ENCODE results near the gene SEMA6A.
"Not testable (repeated sequence)": the region's sequence is repeated elsewhere in the genome, so short reads cannot be mapped to it uniquely, and the experiment has no call there.

The SEMA6A gene

DNA sequence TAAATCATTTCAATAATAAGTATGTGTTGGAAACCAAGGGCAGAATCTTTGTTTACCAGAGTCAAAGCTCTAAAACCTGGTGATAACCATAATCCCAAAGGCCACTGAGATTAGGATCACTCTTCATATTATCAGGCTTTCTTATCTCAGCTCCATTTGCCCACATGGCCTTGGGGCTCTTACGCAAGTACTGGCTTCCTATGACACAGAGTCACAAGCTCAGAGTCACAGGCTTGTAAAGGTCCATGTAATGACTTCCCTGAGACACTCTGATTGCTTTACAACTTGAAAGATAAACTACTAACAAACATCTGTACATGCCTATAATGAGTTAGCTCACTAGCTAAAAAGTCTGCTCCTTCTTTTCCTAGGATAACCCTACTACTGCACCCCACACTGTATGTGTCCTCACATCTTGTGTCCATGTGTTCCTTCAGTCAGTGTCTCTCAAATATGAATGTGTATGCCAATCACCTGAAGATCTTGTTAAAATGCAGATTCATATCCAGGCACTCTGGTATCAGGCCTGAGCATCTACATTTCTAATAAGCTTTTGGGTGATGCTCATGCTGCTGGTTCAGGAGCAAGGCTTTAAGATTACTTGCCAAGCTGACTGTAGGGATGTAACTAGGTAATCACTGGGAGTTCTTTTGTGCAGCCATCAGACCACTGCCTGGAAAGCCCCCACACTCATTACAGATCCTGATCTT, 28.4 kb downstream of the SEMA6A start:
- H3K4me3 ChIP-seq (ENCODE audit: control insufficient read depth, low read depth, low read length) = no peak overlapping the region
- DNase-seq (ENCODE audit: low read depth) = no peak
- TF ChIP-seq, protein P1, sequence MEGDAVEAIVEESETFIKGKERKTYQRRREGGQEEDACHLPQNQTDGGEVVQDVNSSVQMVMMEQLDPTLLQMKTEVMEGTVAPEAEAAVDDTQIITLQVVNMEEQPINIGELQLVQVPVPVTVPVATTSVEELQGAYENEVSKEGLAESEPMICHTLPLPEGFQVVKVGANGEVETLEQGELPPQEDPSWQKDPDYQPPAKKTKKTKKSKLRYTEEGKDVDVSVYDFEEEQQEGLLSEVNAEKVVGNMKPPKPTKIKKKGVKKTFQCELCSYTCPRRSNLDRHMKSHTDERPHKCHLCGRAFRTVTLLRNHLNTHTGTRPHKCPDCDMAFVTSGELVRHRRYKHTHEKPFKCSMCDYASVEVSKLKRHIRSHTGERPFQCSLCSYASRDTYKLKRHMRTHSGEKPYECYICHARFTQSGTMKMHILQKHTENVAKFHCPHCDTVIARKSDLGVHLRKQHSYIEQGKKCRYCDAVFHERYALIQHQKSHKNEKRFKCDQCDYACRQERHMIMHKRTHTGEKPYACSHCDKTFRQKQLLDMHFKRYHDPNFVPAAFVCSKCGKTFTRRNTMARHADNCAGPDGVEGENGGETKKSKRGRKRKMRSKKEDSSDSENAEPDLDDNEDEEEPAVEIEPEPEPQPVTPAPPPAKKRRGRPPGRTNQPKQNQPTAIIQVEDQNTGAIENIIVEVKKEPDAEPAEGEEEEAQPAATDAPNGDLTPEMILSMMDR (IDR thresholded peaks at IDR 0.05; ENCODE audit: control insufficient read depth, insufficient read depth, low read depth, low read length, missing control alignments) = no peak

DNA sequence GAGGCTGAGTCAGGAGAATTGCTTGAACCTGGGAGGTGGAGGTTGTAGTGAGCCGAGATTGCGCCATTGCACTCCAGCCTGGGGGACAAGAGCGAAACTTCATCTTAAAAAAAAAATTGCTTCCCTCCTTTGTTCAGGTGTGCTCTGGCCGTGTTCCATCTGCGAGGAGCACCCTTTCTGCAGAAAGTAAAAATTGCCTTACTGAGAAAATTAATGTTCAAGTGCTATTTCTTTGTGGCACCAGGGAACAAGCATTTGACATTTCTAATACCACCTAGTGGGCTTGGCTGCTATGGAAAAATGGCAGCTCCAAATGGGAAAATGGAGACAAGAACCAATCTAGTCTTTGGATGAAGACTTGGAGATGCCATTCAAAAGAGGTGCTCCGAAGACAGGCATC, 29.2 kb downstream of the SEMA6A start:
- not testable (repeated sequence) for DNase-seq (ENCODE audit: low read depth); H3K4me3 ChIP-seq (ENCODE audit: control insufficient read depth, low read depth, low read length)

DNA sequence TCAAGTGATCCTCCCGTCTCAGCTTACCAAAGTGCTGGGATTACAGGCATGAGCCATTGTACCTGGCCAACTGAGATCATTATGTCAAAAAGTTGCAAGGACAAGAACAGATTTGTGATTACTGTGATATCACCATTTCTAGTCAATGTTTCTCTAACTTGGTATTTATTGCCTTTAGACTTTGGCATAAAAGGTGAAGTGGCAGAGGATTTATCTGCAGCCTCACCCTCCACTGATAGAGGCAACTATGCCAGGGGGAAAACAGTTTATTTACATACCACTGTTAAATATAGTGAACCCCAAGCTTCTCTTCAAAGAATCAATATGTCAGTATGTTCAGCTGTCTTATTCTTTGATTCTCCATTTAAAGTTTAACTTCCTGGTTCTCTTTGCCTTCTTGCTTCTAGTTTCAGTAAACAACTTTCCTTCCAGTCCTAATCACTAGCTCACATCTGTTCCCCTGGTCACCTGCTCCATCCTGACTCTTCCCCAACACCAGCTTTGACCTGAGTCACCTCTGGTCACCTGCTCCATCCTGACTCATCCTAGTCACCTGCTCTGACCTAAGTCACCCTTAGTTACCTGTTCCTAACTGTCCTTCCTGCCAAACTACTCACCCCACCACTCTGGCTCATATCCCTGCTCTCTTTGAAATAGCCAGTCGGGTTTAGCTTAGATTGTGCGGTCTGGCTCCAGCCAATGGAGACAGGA, 29.9 kb downstream of the SEMA6A start:
- TF ChIP-seq, protein P1 (IDR thresholded peaks at IDR 0.05; ENCODE audit: control insufficient read depth, insufficient read depth, low read depth, low read length, missing control alignments) = no peak
- H3K4me3 ChIP-seq (ENCODE audit: control insufficient read depth, low read depth, low read length) = no peak overlapping the region
- no peak for DNase-seq (ENCODE audit: low read depth)

DNA sequence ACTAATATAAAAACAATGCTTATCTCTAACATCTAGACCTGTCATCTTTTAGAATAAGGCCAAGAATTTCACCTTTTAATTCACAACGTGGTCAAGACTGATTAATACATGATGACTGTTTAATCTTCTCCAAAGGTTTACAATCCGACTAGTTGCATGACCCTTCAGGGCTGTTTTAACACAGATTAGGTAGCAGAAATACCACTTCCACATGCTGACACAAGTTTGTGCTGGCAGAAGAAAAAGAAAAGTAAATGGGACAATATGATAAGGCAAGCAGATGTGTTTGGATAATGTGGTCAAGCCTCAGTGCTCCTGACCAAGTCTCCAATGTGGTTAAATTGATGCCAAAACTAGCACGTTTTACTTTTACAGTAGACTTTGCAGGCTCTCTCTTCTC, 31.1 kb downstream of the SEMA6A start:
- TF ChIP-seq, protein P1 (IDR thresholded peaks at IDR 0.05; ENCODE audit: control insufficient read depth, insufficient read depth, low read depth, low read length, missing control alignments) = no peak
- no peak for DNase-seq (ENCODE audit: low read depth)

DNA sequence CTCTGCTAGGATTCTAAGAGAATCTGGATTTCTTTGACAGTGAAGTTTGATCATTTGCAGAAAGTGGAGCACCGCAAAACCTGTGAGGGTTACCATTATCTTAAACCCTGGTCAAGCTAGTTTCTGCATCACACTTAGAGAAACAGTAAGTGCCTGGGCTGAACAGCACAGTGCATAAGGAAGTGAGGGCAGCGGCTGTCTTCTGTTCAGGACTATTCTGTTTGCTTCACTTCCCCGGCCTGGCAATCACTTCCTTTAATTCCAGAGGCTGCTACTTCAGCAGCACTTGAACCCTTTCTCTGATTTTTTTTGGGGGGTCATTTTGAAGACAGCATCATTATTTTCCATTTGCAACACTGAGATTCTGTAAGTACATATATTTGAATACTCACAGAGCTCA, 32.0 kb downstream of the SEMA6A start:
- DNase-seq (ENCODE audit: low read depth) = no peak
- TF ChIP-seq, protein P1 (IDR thresholded peaks at IDR 0.05; ENCODE audit: control insufficient read depth, insufficient read depth, low read depth, low read length, missing control alignments) = no peak
- no peak overlapping the region for H3K4me3 ChIP-seq (ENCODE audit: control insufficient read depth, low read depth, low read length)

More for the DNA sequence above, 31.1 kb downstream of the SEMA6A start:
- no peak overlapping the region for H3K4me3 ChIP-seq (ENCODE audit: control insufficient read depth, low read depth, low read length)

DNA sequence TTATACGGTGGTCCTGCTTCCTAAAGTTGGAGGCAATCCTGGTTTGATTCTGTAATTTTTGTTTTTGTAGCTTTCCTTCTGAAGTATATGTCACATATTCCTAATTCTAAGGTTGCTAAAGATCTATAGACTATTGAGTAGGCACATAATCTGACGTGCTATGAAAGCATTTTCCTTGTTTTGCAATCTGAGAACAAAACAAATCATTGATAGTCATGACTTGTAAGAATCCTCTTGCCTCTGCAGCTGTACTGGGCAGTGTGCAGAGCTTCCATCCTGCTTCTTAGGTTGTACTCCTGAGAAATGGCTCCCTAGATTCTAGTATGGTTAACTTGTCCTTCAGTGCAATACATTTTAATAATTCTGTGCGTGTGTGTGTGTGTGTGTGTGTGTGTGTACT, 35.4 kb downstream of the SEMA6A start:
- TF ChIP-seq, protein P1 (IDR thresholded peaks at IDR 0.05; ENCODE audit: control insufficient read depth, insufficient read depth, low read depth, low read length, missing control alignments) = no peak
- no peak overlapping the region for H3K4me3 ChIP-seq (ENCODE audit: control insufficient read depth, low read depth, low read length)
- no peak for DNase-seq (ENCODE audit: low read depth)

DNA sequence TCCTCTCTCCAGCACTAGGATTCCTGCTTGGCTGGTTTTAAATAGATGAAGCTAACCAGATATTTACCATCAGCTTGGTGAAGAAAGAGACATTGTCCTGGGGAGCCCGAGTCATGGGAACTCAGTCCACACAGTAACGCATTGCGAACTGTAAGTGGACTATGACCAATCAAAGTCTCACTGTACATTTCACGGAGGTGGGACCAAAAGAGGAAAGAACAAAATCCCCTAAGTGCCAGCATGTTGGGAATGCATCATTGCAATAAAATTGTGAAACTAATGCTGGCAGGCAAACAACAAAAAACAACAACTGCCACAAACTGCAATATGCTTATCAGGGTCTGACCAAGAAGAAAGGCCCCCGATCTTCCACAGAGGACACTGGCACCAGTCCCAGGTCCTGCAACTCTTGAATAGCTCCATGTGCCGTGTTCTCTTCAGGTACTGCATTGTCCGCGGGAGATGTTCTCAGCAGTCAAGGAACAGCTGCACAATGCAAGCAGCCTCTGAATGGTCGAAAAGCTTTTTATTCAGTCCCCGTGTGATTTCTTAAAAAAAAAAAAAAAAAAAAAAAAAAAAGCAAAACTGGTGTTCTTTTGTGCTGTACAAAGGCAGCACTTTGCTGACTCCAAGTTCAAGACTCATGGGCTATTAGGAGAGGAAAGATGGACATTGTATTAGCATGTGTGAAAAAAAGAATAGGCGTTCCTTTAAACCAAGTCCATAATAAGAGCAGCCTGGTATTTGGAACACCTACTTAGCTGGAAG, 38.1 kb downstream of the SEMA6A start:
- H3K4me3 ChIP-seq (ENCODE audit: control insufficient read depth, low read depth, low read length) = no peak overlapping the region
- TF ChIP-seq, protein P1 (IDR thresholded peaks at IDR 0.05; ENCODE audit: control insufficient read depth, insufficient read depth, low read depth, low read length, missing control alignments) = no peak
- DNase-seq (ENCODE audit: low read depth) = no peak

All from AG09309 (cell line).